NK-92 (cell line): ENCODE results near the gene RYK.

Source experiments
- DNase-seq: peaks from one replicate; lab custom pipeline; 2025; ENCODE audit not compliant: unreplicated experiment; lab: John Stamatoyannopoulos, UW

Gene RYK

DNA sequence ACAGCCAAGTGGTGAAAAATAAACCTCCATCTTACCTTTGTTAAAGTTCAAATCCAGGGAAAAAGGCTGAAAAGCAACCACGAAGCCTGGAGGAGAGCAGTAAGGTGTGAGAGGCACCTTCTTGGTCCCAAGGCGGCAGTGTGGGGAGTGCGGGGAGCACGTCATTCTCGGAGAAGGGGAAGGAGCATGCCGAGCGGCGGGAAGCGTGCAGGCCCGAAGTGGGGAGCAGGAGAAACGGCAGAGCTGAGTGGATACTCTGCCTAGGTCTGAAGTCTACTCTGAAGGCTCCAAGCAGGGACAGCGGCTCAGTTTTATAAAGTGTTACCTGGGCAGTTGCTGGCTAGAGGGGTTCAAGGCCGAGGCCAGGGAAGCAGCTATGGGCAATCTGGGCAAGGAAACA, 96.9 kb downstream of the RYK start:
- DNase-seq: no peak

DNA sequence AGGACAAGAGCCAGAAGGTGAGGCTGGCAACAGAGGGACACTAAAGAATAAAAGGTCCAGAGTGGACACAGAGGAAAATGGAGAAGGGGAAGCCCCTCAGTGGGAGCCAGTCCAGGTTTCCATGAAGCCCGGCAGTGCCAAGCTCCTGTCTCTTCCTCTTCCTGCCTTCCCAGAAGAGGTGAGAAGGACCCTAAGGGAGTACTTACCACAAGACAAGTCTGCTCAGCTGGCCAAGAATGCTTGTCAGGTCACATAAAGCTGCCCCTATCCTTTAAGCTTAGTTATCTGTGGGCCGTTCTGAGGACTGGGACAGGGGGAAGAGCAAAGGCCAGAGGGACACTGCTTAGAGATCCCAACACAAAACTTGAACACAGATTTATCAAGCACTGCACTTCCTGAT, 100.2 kb downstream of the RYK start:
- DNase-seq: no peak

DNA sequence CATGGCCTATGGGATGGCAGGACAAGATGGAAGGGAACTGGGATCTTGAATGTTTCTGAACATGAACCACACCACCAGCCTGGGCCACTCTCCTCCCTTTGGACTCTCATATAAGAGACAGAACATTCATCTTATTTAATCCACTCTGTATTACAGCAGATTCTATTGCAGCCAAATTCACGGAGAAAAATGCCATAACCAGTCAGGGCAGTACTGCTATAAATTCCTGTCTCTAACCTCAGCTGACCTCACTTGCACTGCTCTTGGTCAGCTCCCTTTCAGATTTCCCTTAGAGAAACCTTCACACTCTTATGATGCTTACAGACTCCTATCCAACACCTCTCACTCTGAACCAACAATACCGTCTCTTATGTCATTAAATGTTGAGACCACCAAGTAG, 101.4 kb downstream of the RYK start:
- no peak for DNase-seq

DNA sequence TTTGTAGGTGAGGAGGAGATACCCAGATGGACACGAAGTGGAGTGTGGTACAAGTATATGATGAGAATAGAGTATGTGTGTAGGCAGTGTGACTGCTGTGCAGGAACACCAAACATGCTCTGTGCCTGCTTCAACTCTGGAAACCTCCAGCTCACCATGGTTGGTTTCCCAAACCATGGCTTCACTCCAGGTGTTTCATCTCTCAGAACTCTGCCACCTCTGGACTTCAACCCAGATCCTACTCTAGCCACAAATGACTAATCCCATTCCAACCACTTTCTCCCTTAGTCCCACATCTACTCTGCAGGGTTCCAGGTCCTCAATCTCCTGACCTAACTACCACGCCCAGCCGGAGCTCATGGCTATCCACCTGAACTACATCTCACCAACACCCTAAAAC, 102.1 kb downstream of the RYK start:
- DNase-seq: no peak

DNA sequence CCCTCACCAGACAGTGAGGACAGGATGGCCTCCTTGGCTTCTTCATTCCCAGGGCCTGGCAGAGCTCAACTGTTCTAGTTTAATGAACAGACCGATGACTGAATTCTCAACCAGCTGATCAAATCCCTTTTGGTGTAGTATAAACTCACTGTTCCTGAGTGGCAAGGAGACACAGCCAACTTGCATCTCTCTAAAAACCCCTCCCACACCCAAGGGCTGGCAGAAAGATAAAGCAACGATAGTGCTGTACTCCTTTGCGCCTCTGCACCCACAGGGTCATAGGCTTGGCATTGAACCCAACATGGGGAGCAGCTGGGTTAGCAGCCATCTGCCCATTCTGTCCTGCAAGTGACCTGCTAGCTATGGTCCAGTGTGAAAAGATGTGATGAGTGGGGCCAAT, 103.2 kb downstream of the RYK start:
- DNase-seq: no peak

- no peak for DNase-seq
These were observed 104.0 kb downstream of the RYK start for GRCh38 chr3:134146666-134147065.

- DNase-seq: no peak
These were observed 105.5 kb downstream of the RYK start for GRCh38 chr3:134145183-134145582.

GRCh38 chr3:134144694-134145093, 106.0 kb downstream of the RYK start:
- DNase-seq: no peak

GRCh38 chr3:134143828-134144401, 106.7 kb downstream of the RYK start:
- DNase-seq: no peak

DNA sequence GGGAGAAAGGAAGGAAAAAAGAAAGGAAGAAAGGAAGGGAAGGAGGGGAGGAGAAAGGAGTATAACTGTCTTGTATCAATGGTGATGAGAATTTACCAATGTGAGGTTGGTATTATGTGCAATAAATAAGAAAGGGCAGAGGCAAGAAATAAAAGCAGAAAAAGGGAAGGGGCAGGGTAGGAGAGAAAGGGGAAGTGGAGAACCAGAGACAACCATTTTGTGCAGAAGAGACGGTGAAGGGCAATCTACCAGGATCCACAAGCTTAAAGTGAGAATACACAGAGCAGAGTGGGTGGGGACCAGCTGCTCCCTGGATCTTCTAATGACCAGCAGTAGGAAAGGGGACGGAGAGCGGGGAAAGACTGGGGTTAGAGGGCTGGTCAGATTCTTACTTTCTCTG, 114.1 kb downstream of the RYK start:
- no peak for DNase-seq

GRCh38 chr3:134134698-134135415, 115.8 kb downstream of the RYK start:
- no peak for DNase-seq

GRCh38 chr3:134134240-134134639, 116.4 kb downstream of the RYK start:
- no peak for DNase-seq

- DNase-seq: no peak
These were observed 117.7 kb downstream of the RYK start for GRCh38 chr3:134132961-134133360.

- no peak for DNase-seq
These were observed 124.5 kb downstream of the RYK start for GRCh38 chr3:134126153-134126552.

DNA sequence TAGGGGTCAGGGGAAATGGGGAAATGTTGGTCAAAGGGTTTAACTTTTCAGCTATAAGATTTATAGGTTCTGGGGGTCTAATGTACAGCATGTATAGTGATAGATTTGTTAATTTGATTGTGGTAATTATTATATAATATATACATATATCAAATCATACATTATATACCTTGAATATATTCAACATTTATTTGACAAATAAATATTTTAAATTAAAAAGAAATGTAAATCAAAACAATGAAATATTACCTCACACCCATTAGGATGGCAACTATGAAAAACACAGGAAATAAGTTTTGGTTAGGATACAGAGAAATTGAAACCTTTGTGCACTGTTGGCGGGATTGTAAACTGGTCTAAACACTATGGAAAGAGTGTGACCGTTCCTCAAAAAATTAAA, 135.9 kb downstream of the RYK start:
- no peak for DNase-seq

- no peak for DNase-seq
These were observed 139.0 kb downstream of the RYK start for GRCh38 chr3:134111616-134112015.

DNA sequence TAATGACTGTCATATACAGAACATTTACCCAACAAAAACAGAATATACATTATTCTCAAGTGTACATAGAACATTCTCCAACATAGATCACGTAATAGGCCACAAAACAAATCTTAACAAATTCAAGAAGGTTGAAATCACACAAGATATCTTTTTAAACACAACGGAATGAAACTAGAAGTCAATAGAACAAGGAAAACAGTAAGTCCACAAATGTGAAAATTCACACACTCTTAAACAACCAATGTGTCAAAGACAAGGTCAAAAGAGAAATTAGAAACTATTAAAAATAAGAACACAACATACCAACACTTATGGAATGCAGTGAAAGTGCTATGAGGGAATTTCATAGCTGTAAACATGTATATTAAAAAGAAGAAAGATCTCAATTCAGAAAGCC, 139.7 kb downstream of the RYK start:
- no peak for DNase-seq
